GM12878 (cell line): ENCODE measurements around the gene EIF4B. TPM values are rescaled to one million over a fixed set of nuclear protein-coding genes. Genes with fewer than 3 reads are reported as not detected.

Experiments
- ATAC-seq: fragments of 200-7000 bp; cut with Tn5 transposase; 3 replicates; pipeline ENCODE4 v1.9.1; 2020; ENCODE audit warnings: mild to moderate bottlenecking, moderate library complexity
- BruUV-seq: library from RNA; stranded (reverse); fragments of 400-500 nt; replicated peaks from 2 replicates; lab custom pipeline; 2021; lab: Mats Ljungman, UMichigan
- CTCF ChIA-PET: fragments of 300-600 bp; sonication (Branson Sonifier 250); formaldehyde crosslinking; extraction: SDS; loops from one replicate; lab custom pipeline; 2021; ENCODE audit warnings: inconsistent platforms; lab: Yijun Ruan, JAX
- POLR2A ChIA-PET: fragments of 350-600 bp; formaldehyde crosslinking; extraction: SDS; loops from one replicate; lab custom pipeline; 2021; ENCODE audit warnings: inconsistent platforms; lab: Charles Lee
- RAD21 ChIA-PET: fragments of 300-600 bp; sonication (Branson Sonifier 250); formaldehyde crosslinking; loops from one replicate; lab custom pipeline; 2023; ENCODE audit warnings: antibody characterized with exemption; ENCODE audit not compliant: unreplicated experiment; lab: Charles Lee
- SMC1A ChIA-PET: fragments of 300-600 bp; sonication (Branson Sonifier 250); formaldehyde crosslinking; loops from one replicate; lab custom pipeline; 2023; ENCODE audit not compliant: unreplicated experiment, uncharacterized antibody; lab: Charles Lee
- DNase-seq: peaks from one replicate; pipeline ENCODE4 v3.0.0-alpha.2; 2011; ENCODE audit warnings: low read depth, low spot score
- FAIRE-seq: peaks from 3 replicates; lab custom pipeline; 2011; peaks lifted over from hg19 to GRCh38; lab: Jason Lieb, UNC
- H2AFZ ChIP-seq: 2 replicates; pipeline ENCODE4 v1.6.0; 2011; ENCODE audit warnings: low read depth, low read length, control low read depth; ENCODE audit not compliant: control insufficient read depth
- H3K27ac ChIP-seq: 2 replicates; pipeline ENCODE4 v1.5.1; 2011; ENCODE audit warnings: control low read depth; ENCODE audit not compliant: control insufficient read depth, insufficient read depth
- H3K27me3 ChIP-seq, 2 experiments: replicated peaks in 1 of 2; 2 replicates each; pipeline versions ENCODE4 v1.6.0 to v1.6.1; 2011; ENCODE audit warnings: low read length in 1 of 2; ENCODE audit not compliant: control insufficient read depth in 2 of 2, insufficient read depth in 2 of 2
- H3K36me3 ChIP-seq, 2 experiments: 2 replicates each; pipeline ENCODE4 v1.5.1; 2011; ENCODE audit warnings: low read length in 1 of 2; ENCODE audit not compliant: control insufficient read depth in 2 of 2, insufficient read depth in 2 of 2
- H3K4me1 ChIP-seq: 2 replicates; pipeline ENCODE4 v1.6.1; 2011; ENCODE audit warnings: mild to moderate bottlenecking, low read length, moderate library complexity, mixed read lengths; ENCODE audit not compliant: control insufficient read depth, insufficient read depth
- H3K4me2 ChIP-seq: 2 replicates; pipeline ENCODE4 v1.6.0; 2011; ENCODE audit warnings: control low read depth; ENCODE audit not compliant: control insufficient read depth, insufficient read depth
- H3K4me3 ChIP-seq: fragments of 200-600 bp; sonication (generic); 2 replicates; pipeline ENCODE4 v1.5.1; 2016
- H3K79me2 ChIP-seq: 2 replicates; pipeline ENCODE4 v1.6.0; 2011; ENCODE audit warnings: low read length; ENCODE audit not compliant: control insufficient read depth, insufficient read depth
- H3K9ac ChIP-seq: 2 replicates; pipeline ENCODE4 v1.8.0; 2011; ENCODE audit warnings: low read length, control low read depth, mixed read lengths; ENCODE audit not compliant: control insufficient read depth, insufficient read depth
- H3K9me3 ChIP-seq: replicated peaks from 3 replicates; pipeline ENCODE4 v1.5.1; 2011; ENCODE audit warnings: mild to moderate bottlenecking, low read length; ENCODE audit not compliant: control insufficient read depth, insufficient read depth
- H4K20me1 ChIP-seq: 2 replicates; pipeline ENCODE4 v1.6.0; 2011; ENCODE audit not compliant: control insufficient read depth, insufficient read depth
- BHLHE40 ChIP-seq, 2 experiments: fragments of 450-650 bp in 1 of 2; IDR thresholded peaks; 2 replicates each; pipeline ENCODE4 v1.6.1; 2011 to 2017; ENCODE audit warnings: low read depth in 2 of 2, borderline replicate concordance in 1 of 2, improper control_type of control experiment in 1 of 2, low read length in 1 of 2, mild to moderate bottlenecking in 1 of 2
- CREM ChIP-seq: IDR thresholded peaks from 2 replicates; pipeline ENCODE4 v1.6.1; 2014; ENCODE audit warnings: antibody characterized with exemption, low read depth
- EED ChIP-seq: sonication (generic); IDR thresholded peaks from 2 replicates; pipeline ENCODE4 v1.6.1; 2016; ENCODE audit warnings: antibody characterized with exemption, low read depth
- ELK1 ChIP-seq: IDR thresholded peaks from 2 replicates; pipeline ENCODE4 v1.6.1; 2012; ENCODE audit warnings: low read depth, low read length, improper control_type of control experiment
- ESRRA ChIP-seq: IDR thresholded peaks from 2 replicates; pipeline ENCODE4 v1.6.1; 2012; ENCODE audit warnings: mild to moderate bottlenecking, low read length, improper control_type of control experiment
- HCFC1 ChIP-seq: fragments of 150-350 bp; IDR thresholded peaks from 2 replicates; pipeline ENCODE4 v1.6.1; 2014; ENCODE audit warnings: low read length
- JUND ChIP-seq: IDR thresholded peaks from 2 replicates; pipeline ENCODE4 v1.6.1; 2012; ENCODE audit warnings: low read depth, mild to moderate bottlenecking, low read length, improper control_type of control experiment, moderate library complexity
- NBN ChIP-seq: fragments of 450-650 bp; IDR thresholded peaks from 2 replicates; pipeline ENCODE4 v1.6.1; 2016
- REST ChIP-seq: IDR thresholded peaks from 2 replicates; pipeline ENCODE4 v1.6.1; 2012; ENCODE audit warnings: mild to moderate bottlenecking, low read depth, low read length
- SIX5 ChIP-seq: IDR thresholded peaks from 2 replicates; pipeline ENCODE4 v1.6.1; 2011; ENCODE audit warnings: mild to moderate bottlenecking, low read depth, low read length, moderate library complexity; ENCODE audit not compliant: severe bottlenecking
- YY1 ChIP-seq: IDR thresholded peaks from 2 replicates; pipeline ENCODE4 v1.6.1; 2011; ENCODE audit warnings: low read depth, mild to moderate bottlenecking, low read length
- WGBS: methylation state at CpG from one replicate; pipeline ENCODE4 v1.1.6; 2016; ENCODE audit warnings: low lambda C conversion rate; ENCODE audit not compliant: insufficient replicate concordance, insufficient coverage; ENCODE audit errors: missing lambda C conversion rate; 5-methylcytosine and 5-hydroxymethylcytosine counted together
- in situ Hi-C: fragments of 300-500 bp; cut with MboI; formaldehyde crosslinking; loops from 9 replicates; pipeline ENCODE4 v1.14.3; 2018; ENCODE audit warnings: mixed read lengths
- intact Hi-C: fragments of 100-400 bp; cut with micrococcal nuclease; formaldehyde crosslinking; loops from one replicate; pipeline ENCODE4 v1.14.2; 2022; ENCODE audit not compliant: unreplicated experiment
- polyA plus RNA-seq, 11 experiments: library from polyadenylated mRNA; depleted of rRNA in 4 of 11; unstranded in 6 of 11; stranded (reverse) in 5 of 11; fragments of >200 nt; fragmentation: Nextera tagmentation in 4 of 11; fragmentation: Illumina TruSeq in 1 of 11; extraction: Ambion mirVana in 4 of 11; extraction: Trizol in 1 of 11; gene quantifications; 1 replicate in 1 of 11; 2 replicates in 10 of 11; pipeline versions ENCODE4 v1.2.1 to v1.2.3, GENCODE V29; 2011 to 2016; ENCODE audit warnings: inconsistent platforms in 2 of 11, missing spikeins in 2 of 11, low read depth in 1 of 11
- total RNA-seq, 4 experiments: library from RNA; depleted of rRNA in 3 of 4; stranded (reverse); fragments of >200 nt in 3 of 4; fragmentation: Illumina TruSeq in 1 of 4; extraction: Trizol in 1 of 4; gene quantifications; 2 replicates each; pipeline versions ENCODE4 v1.2.1 to v1.2.3, GENCODE V29; 2013 to 2021

EIF4B gene
- total and polyA plus RNA-seq, 10 of the 15 experiments (the other 5 are each of a cell fraction or from before 2014, with no cell fraction given) = 123 to 752 (median 431) TPM

- TF ChIP-seq REST = no peak
- TF ChIP-seq CREM = no peak
- TF ChIP-seq BHLHE40 (IDR thresholded peaks at IDR 0.05; ENCODE audit: borderline replicate concordance in 1 of 2, low read depth in 2 of 2, low read length in 1 of 2) = no peak
Observed at GRCh38 chr12:53074999-53075370, 68.7 kb downstream of the EIF4B start (continued).

- peaks cover 2 to 10% of the 10 kb centered on the region in 2 experiments; a peak in 3 of 4 replicates for H3K36me3 ChIP-seq
- H2AFZ ChIP-seq = no peak overlapping the region
- FAIRE-seq (no peak), ATAC-seq (no peak), DNase-seq (no peak)
- H3K27ac ChIP-seq = no peak overlapping the region
- no peak overlapping the region for H3K4me2 ChIP-seq
- SMC1A ChIA-PET = interaction anchor here (0.8 to 1.4 kb wide), 3 partner anchors 10 to 23 kb away, joined by 3 read pairs; no protein-coding TSS in a partner anchor
- CTCF ChIA-PET = interaction anchor here (1.1 to 13.2 kb wide), 3 partner anchors 10 to 81 kb away, joined by 3 to 177 read pairs (median 90); partner anchors contain the start of genes IGFBP6 and SOAT2
- BruUV-seq = no TSS peak
- no peak overlapping the region for H3K9ac ChIP-seq
- no peak for TF ChIP-seq ESRRA
- TF ChIP-seq EED = no peak
- TF ChIP-seq HCFC1 = no peak
- no peak for TF ChIP-seq JUND
- no peak for TF ChIP-seq ELK1
- no peak for TF ChIP-seq SIX5
- TF ChIP-seq YY1 = no peak
- no peak for TF ChIP-seq NBN
- no peak for TF ChIP-seq REST
- 73% methylated on average over 3 of the region's 3 CpGs for WGBS
- no peaks in the 10 kb centered on the region for H3K9me3 ChIP-seq
- peaks cover 6% of the 10 kb centered on the region for H3K79me2 ChIP-seq
- intact Hi-C loops (no loop called here), in situ Hi-C loops (no loop called here)
- no peaks in the 10 kb centered on the region for H3K27me3 ChIP-seq
- POLR2A ChIA-PET = interaction anchor here (0.6 to 1.6 kb wide), 3 partner anchors 10 to 71 kb away, joined by 4 to 9 read pairs (median 5); partner anchors contain the start of gene EIF4B
- no peaks in the 10 kb centered on the region; the same call in none of the 2 replicates for H3K4me1 ChIP-seq
- H4K20me1 ChIP-seq = no peaks in the 10 kb centered on the region
- no peak overlapping the region for H3K4me3 ChIP-seq
- RAD21 ChIA-PET = no interaction called here
Observed at GRCh38 chr12:53076461-53076860, 70.2 kb downstream of the EIF4B start.
